ENCODE results near the gene SOX5.

- TF ChIP-seq EZH2 (IDR thresholded peaks at IDR 0.05; ENCODE audit: borderline replicate concordance, insufficient read depth, low read depth, low read length, poor library complexity, severe bottlenecking), result no peak
- no peak for TF ChIP-seq CTCF (IDR thresholded peaks at IDR 0.05)
These were observed 139.1 kb downstream of the SOX5 start for GRCh38 chr12:23810329-23810902.

All from B cell (primary cell).